Tibial nerve (tissue), 4 donors: ENCODE measurements around the gene TRAF6. TPM values are rescaled to one million over a fixed set of nuclear protein-coding genes. Genes with fewer than 3 reads are reported as not detected.

ENCODE experiments used
- DNase-seq, 2 donors: peaks; one replicate each; pipeline ENCODE4 v3.0.0-alpha.2; 2019; ENCODE audit warnings: low spot score in 2 of 2
- H3K27ac ChIP-seq, 4 donors: fragments of 200-600 bp; sonication (generic) in 3 of 4; one replicate each; pipeline ENCODE4 v1.5.1; 2017 to 2019; ENCODE audit warnings: mild to moderate bottlenecking in 1 of 4
- H3K27me3 ChIP-seq, 2 donors: fragments of 200-600 bp; sonication (generic) in 1 of 2; one replicate each; pipeline versions ENCODE4 v1.5.1 to v1.6.0; 2017 to 2019
- H3K36me3 ChIP-seq, 3 donors: fragments of 200-600 bp; sonication (generic); one replicate each; pipeline ENCODE4 v1.5.1; 2018 to 2019
- H3K4me1 ChIP-seq, 4 donors: fragments of 200-600 bp; sonication (generic) in 3 of 4; one replicate each; pipeline ENCODE4 v1.5.1; 2017 to 2019
- H3K4me3 ChIP-seq, 4 donors: fragments of 200-600 bp; sonication (generic) in 3 of 4; one replicate each; pipeline ENCODE4 v1.5.1; 2017 to 2019; ENCODE audit warnings: mild to moderate bottlenecking in 1 of 4, moderate library complexity in 1 of 4
- H3K9me3 ChIP-seq, 4 donors: fragments of 200-600 bp; sonication (generic) in 3 of 4; one replicate each; pipeline ENCODE4 v1.5.1; 2017 to 2019
- EP300 ChIP-seq, 2 donors: sonication (generic); formaldehyde crosslinking; IDR thresholded peaks; one replicate each; pipeline ENCODE4 v1.6.1; 2017; ENCODE audit warnings: antibody characterized with exemption in 2 of 2, mild to moderate bottlenecking in 1 of 2
- POLR2A ChIP-seq, 2 donors: fragments of 450-650 bp; IDR thresholded peaks; one replicate each; pipeline ENCODE4 v1.6.1; 2017; ENCODE audit warnings: antibody characterized with exemption in 2 of 2, mild to moderate bottlenecking in 2 of 2, moderate library complexity in 2 of 2
- WGBS, 2 donors: methylation state at CpG; one replicate each; pipeline ENCODE4 v1.1.5; 2018; 5-methylcytosine and 5-hydroxymethylcytosine counted together
- total RNA-seq, 4 donors: library from RNA; depleted of rRNA; stranded (reverse); fragments of >200 nt; gene quantifications; one replicate each; pipeline ENCODE4 v1.1.0, GENCODE V29; 2016
- TF ChIP-seq, protein P1 (sequence below), 5 experiments: fragments of 200-600 bp in 3 of 5; fragments of 450-650 bp in 2 of 5; sonication (generic) in 3 of 5; IDR thresholded peaks; one replicate each; pipeline ENCODE4 v1.5.1; 2016 to 2019; ENCODE audit warnings: antibody characterized with exemption in 5 of 5, mild to moderate bottlenecking in 3 of 5, moderate library complexity in 2 of 5

The TRAF6 gene
- total RNA-seq, 4 donors from 2014 or later = 9.9 to 17.7 (median 13.8) TPM

DNA sequence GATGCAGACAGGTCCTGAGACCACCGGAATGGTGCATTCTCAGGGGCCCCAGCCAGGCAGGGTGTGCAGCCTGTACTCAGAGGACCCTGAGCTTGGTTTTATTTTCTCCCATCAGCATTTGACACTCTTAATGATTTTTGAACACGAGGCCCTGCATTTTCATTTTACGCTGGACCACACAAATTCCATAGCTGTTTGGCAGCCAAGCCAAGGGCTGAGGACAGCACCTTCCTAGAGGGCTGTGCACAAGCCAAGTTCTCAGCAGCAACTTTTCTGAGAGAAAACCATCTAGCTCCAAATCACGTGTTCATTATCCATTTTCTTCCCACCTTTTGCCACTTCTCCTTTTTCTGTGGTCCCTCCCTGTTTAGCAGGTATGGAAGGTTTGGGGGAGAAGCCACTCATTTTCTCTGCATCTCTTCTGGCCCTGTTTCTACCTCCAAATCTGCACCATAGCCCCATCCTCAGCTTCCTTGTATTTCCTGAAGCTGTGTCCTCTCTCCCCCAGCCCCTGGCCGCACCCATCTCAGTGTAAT, 60.4 kb downstream of the TRAF6 start:
- WGBS, 2 donors = 51 to 57% methylated on average over 5 of the region's 5 CpGs
- Histone ChIP-seq H3K4me1 (peaks cover 0 to 37% (median 14%) of the 10 kb centered on the region in 4 donors), H3K4me3 (peak overlapping the region in 3 of 4 donors; percentile 11 to 29 (median 15)), H3K9me3 (no peaks in the 10 kb centered on the region), H3K36me3 (peaks cover 0 to 20% (median 0%) of the 10 kb centered on the region in 3 donors), H3K27ac (peak overlapping the region in 1 of 4 donors; percentile 24), H3K27me3 (no peaks in the 10 kb centered on the region)
- no peak for DNase-seq
- TF ChIP-seq, protein P1, sequence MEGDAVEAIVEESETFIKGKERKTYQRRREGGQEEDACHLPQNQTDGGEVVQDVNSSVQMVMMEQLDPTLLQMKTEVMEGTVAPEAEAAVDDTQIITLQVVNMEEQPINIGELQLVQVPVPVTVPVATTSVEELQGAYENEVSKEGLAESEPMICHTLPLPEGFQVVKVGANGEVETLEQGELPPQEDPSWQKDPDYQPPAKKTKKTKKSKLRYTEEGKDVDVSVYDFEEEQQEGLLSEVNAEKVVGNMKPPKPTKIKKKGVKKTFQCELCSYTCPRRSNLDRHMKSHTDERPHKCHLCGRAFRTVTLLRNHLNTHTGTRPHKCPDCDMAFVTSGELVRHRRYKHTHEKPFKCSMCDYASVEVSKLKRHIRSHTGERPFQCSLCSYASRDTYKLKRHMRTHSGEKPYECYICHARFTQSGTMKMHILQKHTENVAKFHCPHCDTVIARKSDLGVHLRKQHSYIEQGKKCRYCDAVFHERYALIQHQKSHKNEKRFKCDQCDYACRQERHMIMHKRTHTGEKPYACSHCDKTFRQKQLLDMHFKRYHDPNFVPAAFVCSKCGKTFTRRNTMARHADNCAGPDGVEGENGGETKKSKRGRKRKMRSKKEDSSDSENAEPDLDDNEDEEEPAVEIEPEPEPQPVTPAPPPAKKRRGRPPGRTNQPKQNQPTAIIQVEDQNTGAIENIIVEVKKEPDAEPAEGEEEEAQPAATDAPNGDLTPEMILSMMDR (IDR thresholded peaks at IDR 0.05) = no peak
- TF ChIP-seq EP300 (IDR thresholded peaks at IDR 0.05) (no peak), POLR2A (IDR thresholded peaks at IDR 0.05) (no peak)

DNA sequence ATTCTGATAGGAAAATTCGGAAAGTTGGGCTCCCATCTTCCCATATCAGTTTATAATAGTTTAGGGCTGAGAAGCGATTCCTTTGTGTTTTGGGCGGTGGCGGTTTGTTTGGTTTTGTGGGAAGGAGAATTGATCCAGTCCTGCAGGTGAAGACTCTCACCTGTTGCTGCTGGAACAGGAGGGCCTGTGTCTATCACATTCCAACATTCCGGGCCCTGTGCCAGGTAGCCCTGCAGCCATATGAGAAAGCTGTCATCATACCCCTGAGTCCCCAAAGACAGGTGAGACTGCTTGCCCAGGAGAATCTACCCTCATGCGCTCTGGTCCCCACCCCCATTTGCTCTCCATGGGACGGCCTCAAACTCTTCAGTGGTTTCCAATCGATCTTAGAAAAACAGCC, 62.1 kb downstream of the TRAF6 start:
- TF ChIP-seq POLR2A (IDR thresholded peaks at IDR 0.05) (no peak), EP300 (IDR thresholded peaks at IDR 0.05) (no peak)
- TF ChIP-seq, protein P1 (IDR thresholded peaks at IDR 0.05) = no peak
- WGBS, 2 donors = 84 to 87% methylated on average over 8 of the region's 8 CpGs
- no peak overlapping the region for H3K4me3 ChIP-seq
- no peak overlapping the region for H3K27ac ChIP-seq
- DNase-seq = no peak
- no peaks in the 10 kb centered on the region for H3K27me3 ChIP-seq
- H3K36me3 ChIP-seq = peaks cover 0 to 20% (median 0%) of the 10 kb centered on the region in 3 donors
- no peaks in the 10 kb centered on the region for H3K9me3 ChIP-seq
- peaks cover 0 to 29% (median 14%) of the 10 kb centered on the region in 4 donors for H3K4me1 ChIP-seq

DNA sequence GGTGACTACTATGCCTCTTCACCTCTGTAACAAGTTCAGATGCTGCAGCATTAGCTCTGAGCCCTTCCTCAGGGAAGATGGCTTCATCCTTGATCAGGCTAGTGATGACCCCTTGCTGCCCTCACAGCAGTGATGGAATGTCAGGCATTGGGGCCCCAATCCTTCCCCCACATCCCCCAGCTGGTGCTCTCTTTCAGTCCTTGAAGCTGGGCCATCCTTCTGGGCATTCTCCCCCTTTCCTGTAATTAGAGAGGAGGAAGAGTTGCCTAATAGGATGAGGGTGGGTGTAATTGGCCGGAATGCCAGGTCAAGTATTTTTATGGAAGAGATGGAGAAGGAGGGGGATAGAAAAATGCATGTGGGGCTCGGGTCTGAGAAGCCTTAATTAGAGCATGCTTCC, 62.6 kb downstream of the TRAF6 start:
- DNase-seq = no peak
- 39 to 57% methylated on average over 2 of the region's 2 CpGs for WGBS, 2 donors
- no peak overlapping the region for H3K27ac ChIP-seq
- H3K36me3 ChIP-seq = peaks cover 0 to 20% (median 0%) of the 10 kb centered on the region in 3 donors
- no peak overlapping the region for H3K4me3 ChIP-seq
- TF ChIP-seq EP300 (IDR thresholded peaks at IDR 0.05) (no peak), POLR2A (IDR thresholded peaks at IDR 0.05) (no peak)
- TF ChIP-seq, protein P1 (IDR thresholded peaks at IDR 0.05) = no peak
- H3K4me1 ChIP-seq = peaks cover 0 to 25% (median 13%) of the 10 kb centered on the region in 4 donors
- H3K27me3 ChIP-seq = no peaks in the 10 kb centered on the region
- H3K9me3 ChIP-seq = no peaks in the 10 kb centered on the region

DNA sequence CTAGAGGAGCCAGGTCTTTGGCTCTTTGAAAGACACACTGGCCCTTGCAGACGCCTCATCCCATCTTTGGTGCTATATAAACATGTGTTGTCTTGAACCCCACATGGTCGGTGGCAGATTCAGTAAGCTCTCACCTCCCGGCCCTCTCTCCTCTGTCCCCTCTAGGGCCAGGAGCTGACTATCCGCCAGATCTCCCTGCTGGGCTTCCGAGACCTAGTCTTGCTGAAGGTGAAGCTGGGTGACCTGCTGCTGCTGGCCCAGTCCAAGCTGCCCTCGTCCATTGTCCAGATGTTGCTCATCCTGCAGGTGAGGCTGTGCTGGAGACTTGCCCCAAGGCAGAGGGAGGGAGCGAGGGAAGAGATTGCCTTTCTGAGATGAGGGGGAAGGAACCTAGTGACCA, 63.9 kb downstream of the TRAF6 start:
- WGBS, 2 donors = 96% methylated on average over 7 of the region's 7 CpGs
- peaks cover 0 to 21% (median 0%) of the 10 kb centered on the region in 3 donors for H3K36me3 ChIP-seq
- no peak overlapping the region for H3K4me3 ChIP-seq
- peaks cover 0 to 7% (median 0%) of the 10 kb centered on the region in 4 donors for H3K9me3 ChIP-seq
- H3K4me1 ChIP-seq = peaks cover 0 to 19% (median 10%) of the 10 kb centered on the region in 4 donors
- H3K27ac ChIP-seq = no peak overlapping the region
- H3K27me3 ChIP-seq = no peaks in the 10 kb centered on the region
- TF ChIP-seq EP300 (IDR thresholded peaks at IDR 0.05) = no peak
- TF ChIP-seq, protein P1 (IDR thresholded peaks at IDR 0.05) = no peak
- TF ChIP-seq POLR2A (IDR thresholded peaks at IDR 0.05) = no peak
- DNase-seq = no peak

DNA sequence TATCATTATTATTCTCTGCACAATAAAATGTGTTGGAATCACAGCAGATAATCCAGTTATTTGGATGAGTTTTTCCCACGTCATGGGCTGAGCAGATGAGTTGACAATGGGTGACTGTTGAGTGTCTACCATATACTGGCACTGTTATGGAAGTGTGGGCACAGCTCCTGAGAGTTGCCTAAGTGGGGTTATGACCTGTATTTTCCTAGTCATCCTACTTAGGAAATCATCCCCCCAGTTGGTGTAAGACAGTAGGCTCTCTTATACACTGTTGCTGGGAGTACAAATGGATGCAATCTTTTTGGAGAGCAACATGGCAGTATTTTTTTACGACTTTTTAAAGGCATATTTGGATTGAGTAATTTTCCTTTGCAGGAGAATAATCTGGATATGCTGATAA, 66.4 kb downstream of the TRAF6 start:
- H3K9me3 ChIP-seq = peaks cover 0 to 7% (median 0%) of the 10 kb centered on the region in 4 donors
- no peaks in the 10 kb centered on the region for H3K4me1 ChIP-seq
- 55 to 71% methylated on average over 2 of the region's 2 CpGs for WGBS, 2 donors
- peaks cover 0 to 29% (median 0%) of the 10 kb centered on the region in 3 donors for H3K36me3 ChIP-seq
- H3K27me3 ChIP-seq = no peaks in the 10 kb centered on the region
- H3K4me3 ChIP-seq = no peak overlapping the region
- no peak for TF ChIP-seq EP300 (IDR thresholded peaks at IDR 0.05)
- TF ChIP-seq, protein P1 (IDR thresholded peaks at IDR 0.05) = no peak
- no peak for TF ChIP-seq POLR2A (IDR thresholded peaks at IDR 0.05)
- no peak for DNase-seq
- no peak overlapping the region for H3K27ac ChIP-seq
